Mesendoderm (in vitro differentiated cells): Measurements from ENCODE around the gene NOP58. TPM values are rescaled to one million over a fixed set of nuclear protein-coding genes. Genes with fewer than 3 reads are reported as not detected.
"Not testable (repeated sequence)": the region's sequence is repeated elsewhere in the genome, so short reads cannot be mapped to it uniquely, and the experiment has no call there.

Experiments used
- DNase-seq: peaks from one replicate; pipeline ENCODE4 v3.0.0; 2013
- H2AK5ac ChIP-seq: 2 replicates; pipeline ENCODE4 v1.6.1; 2013; ENCODE audit warnings: low read length, inconsistent platforms
- H2BK120ac ChIP-seq: 2 replicates; pipeline ENCODE4 v1.6.1; 2013; ENCODE audit warnings: low read depth, mild to moderate bottlenecking, low read length, moderate library complexity, mixed read lengths
- H2BK15ac ChIP-seq: replicated peaks from 2 replicates; pipeline ENCODE4 v1.6.1; 2013; ENCODE audit warnings: low read depth, mild to moderate bottlenecking, moderate library complexity
- H2BK5ac ChIP-seq: 2 replicates; pipeline ENCODE4 v1.6.1; 2013; ENCODE audit warnings: low read length, inconsistent platforms
- H3K18ac ChIP-seq: 2 replicates; pipeline ENCODE4 v1.6.1; 2013; ENCODE audit warnings: mild to moderate bottlenecking, low read length, mixed read lengths
- H3K23ac ChIP-seq: one replicate; pipeline ENCODE4 v1.6.1; 2013; ENCODE audit warnings: low read length
- H3K27ac ChIP-seq: 2 replicates; pipeline ENCODE4 v1.5.1; 2013; ENCODE audit warnings: low read depth, mild to moderate bottlenecking, inconsistent platforms, low read length, moderate library complexity
- H3K27me3 ChIP-seq: 2 replicates; pipeline ENCODE4 v1.6.1; 2013; ENCODE audit warnings: low read length, control low read depth, mild to moderate bottlenecking, inconsistent platforms; ENCODE audit not compliant: insufficient read depth, poor library complexity
- H3K36me3 ChIP-seq: 2 replicates; pipeline ENCODE4 v1.6.1; 2013; ENCODE audit warnings: low read length, inconsistent platforms; ENCODE audit not compliant: control insufficient read depth, insufficient read depth
- H3K4ac ChIP-seq: one replicate; pipeline ENCODE4 v1.6.1; 2013; ENCODE audit warnings: low read depth, mild to moderate bottlenecking, low read length, moderate library complexity
- H3K4me1 ChIP-seq: 2 replicates; pipeline ENCODE4 v1.6.1; 2013; ENCODE audit warnings: low read depth, low read length, inconsistent platforms; ENCODE audit not compliant: control insufficient read depth
- H3K4me2 ChIP-seq: 2 replicates; pipeline ENCODE4 v1.6.1; 2013; ENCODE audit warnings: low read length
- H3K4me3 ChIP-seq: 2 replicates; pipeline ENCODE4 v1.5.1; 2013; ENCODE audit warnings: mild to moderate bottlenecking, low read length
- H3K56ac ChIP-seq: one replicate; pipeline ENCODE4 v1.6.1; 2013; ENCODE audit warnings: low read length
- H3K79me1 ChIP-seq: 2 replicates; pipeline ENCODE4 v1.6.1; 2013; ENCODE audit warnings: low read length, inconsistent platforms
- H3K79me2 ChIP-seq: 2 replicates; pipeline ENCODE4 v1.6.1; 2013; ENCODE audit warnings: mild to moderate bottlenecking, low read length; ENCODE audit not compliant: control insufficient read depth, insufficient read depth
- H3K9ac ChIP-seq: 2 replicates; pipeline ENCODE4 v1.6.1; 2013; ENCODE audit warnings: low read length, inconsistent platforms
- H4K5ac ChIP-seq: one replicate; pipeline ENCODE4 v1.6.1; 2013; ENCODE audit warnings: low read length
- H4K8ac ChIP-seq: one replicate; pipeline ENCODE4 v1.6.1; 2013; ENCODE audit warnings: low read depth, mild to moderate bottlenecking, control low read depth, low read length, moderate library complexity
- whole genome bisulfite sequencing: extraction: QIAGEN DNeasy Blood & Tissue Kit; methylation state at CpG from one replicate; pipeline ENCODE4 v1.1.7; 2013; ENCODE audit warnings: low lambda C conversion rate, missing lambda C conversion rate; ENCODE audit not compliant: insufficient coverage; ENCODE audit errors: extremely low coverage; 5-methylcytosine and 5-hydroxymethylcytosine counted together
- polyA plus RNA-seq, 2 experiments: library from polyadenylated mRNA; stranded (reverse); fragments of 200-250 nt; gene quantifications; one replicate each; pipeline ENCODE4 v1.2.3, GENCODE V29; 2013

NOP58 gene, protein sequence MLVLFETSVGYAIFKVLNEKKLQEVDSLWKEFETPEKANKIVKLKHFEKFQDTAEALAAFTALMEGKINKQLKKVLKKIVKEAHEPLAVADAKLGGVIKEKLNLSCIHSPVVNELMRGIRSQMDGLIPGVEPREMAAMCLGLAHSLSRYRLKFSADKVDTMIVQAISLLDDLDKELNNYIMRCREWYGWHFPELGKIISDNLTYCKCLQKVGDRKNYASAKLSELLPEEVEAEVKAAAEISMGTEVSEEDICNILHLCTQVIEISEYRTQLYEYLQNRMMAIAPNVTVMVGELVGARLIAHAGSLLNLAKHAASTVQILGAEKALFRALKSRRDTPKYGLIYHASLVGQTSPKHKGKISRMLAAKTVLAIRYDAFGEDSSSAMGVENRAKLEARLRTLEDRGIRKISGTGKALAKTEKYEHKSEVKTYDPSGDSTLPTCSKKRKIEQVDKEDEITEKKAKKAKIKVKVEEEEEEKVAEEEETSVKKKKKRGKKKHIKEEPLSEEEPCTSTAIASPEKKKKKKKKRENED
- 267 TPM for polyA plus RNA-seq (2013, experiment 1 of 2)
- polyA plus RNA-seq (2013, experiment 2 of 2), result 272 TPM

DNA sequence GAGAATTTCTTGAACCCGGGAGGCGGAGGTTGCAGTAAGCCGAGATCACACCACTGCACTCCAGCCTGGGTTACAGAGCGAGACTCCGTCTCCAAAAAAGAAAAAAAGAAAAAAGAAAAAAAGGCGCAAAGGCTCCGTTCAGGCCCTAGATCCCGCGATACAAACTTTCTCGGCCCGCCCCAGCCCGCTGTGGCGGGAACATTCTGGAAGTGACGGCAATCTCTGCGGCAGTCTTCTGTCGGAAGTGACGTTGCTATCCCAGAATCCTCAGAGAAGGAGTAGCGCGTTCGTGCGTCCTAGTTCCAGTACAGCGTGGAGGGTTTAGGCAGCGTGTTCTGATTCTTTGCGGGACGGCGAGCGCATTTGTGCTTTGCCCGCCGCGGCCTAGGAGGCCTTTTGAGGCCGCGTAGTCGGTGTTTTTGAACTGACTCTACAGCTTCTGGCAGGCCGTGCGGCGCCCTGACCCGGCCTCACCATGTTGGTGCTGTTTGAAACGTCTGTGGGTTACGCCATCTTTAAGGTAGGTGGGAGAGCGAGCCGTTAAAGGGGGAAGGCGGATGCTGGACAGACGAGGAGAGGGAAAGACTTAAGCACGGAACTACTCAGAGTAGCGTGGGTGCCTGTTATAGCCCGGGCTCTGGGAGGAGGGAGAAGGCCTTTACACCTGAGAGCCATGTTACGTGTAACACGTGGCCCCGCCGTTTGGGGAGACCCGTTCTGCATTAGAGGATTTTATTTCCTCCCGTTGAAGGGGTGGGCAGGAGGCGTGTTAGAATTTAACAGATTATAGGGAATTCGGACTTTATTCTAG lies at the start of gene NOP58:
TSS of gene NOP58 (plus strand) at position 297 of the 811 bp plus-strand sequence. CDS start at position 476, 179 bp downstream.
- Histone ChIP-seq H2BK120ac (no peak within 1 kb of the TSS), H2AK5ac (peak within 1 kb of the TSS; percentile 90), H3K4ac (peak within 1 kb of the TSS; percentile 92), H4K5ac (no peak within 1 kb of the TSS), H3K9ac (peak within 1 kb of the TSS; percentile 100), H3K36me3 (no peaks in the 10 kb centered on the region), H2BK5ac (peak within 1 kb of the TSS; percentile 90), H3K56ac (peak within 1 kb of the TSS; percentile 100), H3K79me1 (no peaks in the 10 kb centered on the region), H4K8ac (no peak within 1 kb of the TSS), H3K4me3 (peak within 1 kb of the TSS; percentile 100), H3K18ac (peak within 1 kb of the TSS; percentile 85), H3K4me2 (peak within 1 kb of the TSS; percentile 97), H2BK15ac (no peak within 1 kb of the TSS), H3K4me1 (no peaks in the 10 kb centered on the region), H3K27me3 (no peaks in the 10 kb centered on the region), H3K27ac (peak within 1 kb of the TSS; percentile 61), H3K79me2 (peaks cover 48% of the 10 kb centered on the region), H3K23ac (no peak within 1 kb of the TSS)
- DNase-seq, result peak; percentile 99
- WGBS, result no CpG with 5 or more reads among the region's 54 CpGs

DNA sequence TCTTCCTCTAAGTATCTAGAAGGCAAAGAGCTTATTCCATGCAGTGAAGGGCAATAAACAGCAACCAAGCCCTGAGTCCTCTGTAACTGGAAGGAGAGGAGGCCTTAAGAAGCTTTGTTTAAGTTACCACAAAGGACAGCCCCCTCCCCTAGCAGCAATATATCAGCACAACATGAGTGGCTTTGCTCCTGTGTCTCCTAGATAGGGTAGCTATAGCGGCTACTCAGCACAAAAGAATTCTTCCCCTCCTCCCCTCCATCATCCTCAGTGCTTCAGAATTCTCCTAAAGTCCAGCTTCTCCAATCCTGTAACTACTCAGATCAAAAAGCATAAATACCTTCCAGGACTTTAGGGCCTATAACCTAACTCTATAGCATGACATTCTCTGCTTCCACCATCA lies 43.7 kb upstream of the NOP58 start:
- H2BK120ac ChIP-seq, result no peak overlapping the region
- H4K5ac ChIP-seq, result no peak overlapping the region
- no peak overlapping the region for H3K56ac ChIP-seq
- no peak overlapping the region for H3K4me2 ChIP-seq
- H3K27ac ChIP-seq, result no peak overlapping the region
- no peak overlapping the region for H3K18ac ChIP-seq
- H3K23ac ChIP-seq, result no peak overlapping the region
- no peak overlapping the region for H4K8ac ChIP-seq
- H3K79me2 ChIP-seq, result peaks cover 47% of the 10 kb centered on the region
- H2BK15ac ChIP-seq, result no peak overlapping the region
- peaks cover 8% of the 10 kb centered on the region for H3K79me1 ChIP-seq
- no peaks in the 10 kb centered on the region for H3K36me3 ChIP-seq
- no peak overlapping the region for H3K4me3 ChIP-seq
- H2AK5ac ChIP-seq, result no peak overlapping the region
- no peak overlapping the region for H2BK5ac ChIP-seq
- no peaks in the 10 kb centered on the region for H3K4me1 ChIP-seq
- H3K4ac ChIP-seq, result no peak overlapping the region
- WGBS, result no CpG with 5 or more reads among the region's 1 CpG
- DNase-seq, result peak; percentile 77
- no peak overlapping the region for H3K9ac ChIP-seq
- no peaks in the 10 kb centered on the region for H3K27me3 ChIP-seq

DNA sequence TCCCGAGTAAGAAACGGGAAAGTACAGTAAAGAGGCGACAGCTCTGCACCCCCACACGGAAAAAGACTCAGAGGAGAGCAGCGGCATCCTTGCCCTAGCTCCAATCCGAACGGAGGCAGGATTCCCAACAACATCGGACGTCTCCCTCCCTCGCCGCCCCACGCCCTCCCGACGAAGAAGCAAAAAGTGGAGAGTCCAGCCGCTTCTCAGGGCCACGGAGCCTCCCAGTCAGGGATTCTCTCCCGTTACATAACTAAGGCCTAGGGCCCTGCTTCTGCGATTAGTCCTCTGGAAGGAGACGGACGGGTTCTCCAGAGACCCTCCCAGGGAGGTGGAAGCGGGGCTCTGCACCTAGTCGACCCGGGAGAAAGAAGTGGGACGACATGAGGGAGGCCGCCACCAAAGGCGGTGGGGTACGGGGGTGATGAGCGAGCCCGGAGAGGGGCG lies 27.8 kb upstream of the NOP58 start:
- Histone ChIP-seq H3K9ac (peak overlapping the region; percentile 92), H3K4ac (peak overlapping the region; percentile 73), H3K27ac (peak overlapping the region; percentile 71), H3K18ac (peak overlapping the region; percentile 83), H3K56ac (peak overlapping the region; percentile 95), H3K4me1 (no peaks in the 10 kb centered on the region), H3K79me1 (peaks cover 3% of the 10 kb centered on the region), H2BK5ac (peak overlapping the region; percentile 47), H4K5ac (no peak overlapping the region), H3K36me3 (no peaks in the 10 kb centered on the region), H4K8ac (no peak overlapping the region), H3K4me2 (peak overlapping the region; percentile 91), H3K27me3 (no peaks in the 10 kb centered on the region), H2AK5ac (peak overlapping the region; percentile 57), H2BK120ac (no peak overlapping the region), H3K4me3 (peak overlapping the region; percentile 92), H3K23ac (no peak overlapping the region), H2BK15ac (no peak overlapping the region), H3K79me2 (peaks cover 41% of the 10 kb centered on the region)
- no CpG with 5 or more reads among the region's 30 CpGs for WGBS
- DNase-seq, result peak; percentile 75

DNA sequence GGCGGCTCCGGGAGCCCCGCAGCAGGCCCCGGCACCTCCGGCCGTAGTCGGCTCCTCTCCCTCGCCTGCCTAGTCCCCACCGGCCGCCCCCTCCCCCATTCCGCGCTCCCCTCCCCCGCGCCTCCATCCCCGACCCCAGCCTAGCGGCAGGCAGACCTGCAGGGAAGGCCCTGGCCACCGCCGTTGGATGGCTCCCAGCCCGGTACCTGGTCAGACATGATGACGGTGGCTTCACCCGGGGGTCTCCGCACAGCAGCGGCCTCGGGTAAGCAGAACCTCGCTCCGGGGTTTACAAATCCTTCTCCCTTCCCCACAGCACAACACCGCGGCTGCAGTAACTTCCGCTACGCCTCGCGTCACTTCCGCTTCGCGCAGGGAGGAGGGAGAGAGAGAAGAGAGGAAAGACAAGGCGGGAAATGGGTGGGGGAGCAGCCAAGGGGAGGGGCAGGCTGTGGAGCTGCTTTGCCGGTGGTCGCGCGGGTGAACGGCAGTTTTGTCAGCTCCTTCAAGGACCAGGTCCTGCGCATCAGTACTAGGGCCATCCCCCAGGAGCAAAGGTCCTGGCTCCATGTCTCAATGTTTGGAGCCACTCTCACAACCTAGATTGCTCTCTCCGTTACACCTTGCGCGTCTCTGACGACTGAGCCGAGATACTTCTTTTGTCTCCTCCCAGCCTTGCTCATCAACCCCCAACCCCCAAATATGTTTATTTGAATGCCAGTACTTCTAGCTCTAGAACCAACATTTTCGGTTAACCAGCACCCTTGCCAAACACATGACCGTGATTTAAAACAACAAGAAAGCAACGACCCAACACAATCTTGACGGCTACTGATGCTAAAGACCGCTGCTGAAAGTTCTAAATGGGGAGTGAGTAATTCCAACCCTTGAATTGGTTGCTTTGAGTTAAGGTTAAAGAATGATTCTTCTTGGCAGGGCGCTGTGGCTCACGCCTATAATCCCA lies 27.0 kb upstream of the NOP58 start, which contains the start of gene SUMO1:
TSS of gene SUMO1 (minus strand) at position 364 of the 964 bp plus-strand sequence. CDS start at position 218, 146 bp downstream.
- peak within 1 kb of the TSS; percentile 87 for H4K5ac ChIP-seq
- H3K4ac ChIP-seq, result peak within 1 kb of the TSS; percentile 73
- H3K79me1 ChIP-seq, result no peaks in the 10 kb centered on the region
- no CpG with 5 or more reads among the region's 54 CpGs for WGBS
- no peaks in the 10 kb centered on the region for H3K27me3 ChIP-seq
- peak within 1 kb of the TSS; percentile 95 for H3K9ac ChIP-seq
- H3K4me3 ChIP-seq, result peak within 1 kb of the TSS; percentile 92
- no peak within 1 kb of the TSS for H4K8ac ChIP-seq
- DNase-seq, result peak; percentile 98
- H2BK15ac ChIP-seq, result no peak within 1 kb of the TSS
- H3K4me2 ChIP-seq, result peak within 1 kb of the TSS; percentile 98
- H3K27ac ChIP-seq, result peak within 1 kb of the TSS; percentile 82
- no peaks in the 10 kb centered on the region for H3K4me1 ChIP-seq
- H2BK120ac ChIP-seq, result no peak within 1 kb of the TSS
- H2BK5ac ChIP-seq, result peak within 1 kb of the TSS; percentile 90
- H3K18ac ChIP-seq, result peak within 1 kb of the TSS; percentile 83
- H3K36me3 ChIP-seq, result no peaks in the 10 kb centered on the region
- peaks cover 36% of the 10 kb centered on the region for H3K79me2 ChIP-seq
- peak within 1 kb of the TSS; percentile 30 for H3K23ac ChIP-seq
- peak within 1 kb of the TSS; percentile 99 for H3K56ac ChIP-seq
- peak within 1 kb of the TSS; percentile 57 for H2AK5ac ChIP-seq

DNA sequence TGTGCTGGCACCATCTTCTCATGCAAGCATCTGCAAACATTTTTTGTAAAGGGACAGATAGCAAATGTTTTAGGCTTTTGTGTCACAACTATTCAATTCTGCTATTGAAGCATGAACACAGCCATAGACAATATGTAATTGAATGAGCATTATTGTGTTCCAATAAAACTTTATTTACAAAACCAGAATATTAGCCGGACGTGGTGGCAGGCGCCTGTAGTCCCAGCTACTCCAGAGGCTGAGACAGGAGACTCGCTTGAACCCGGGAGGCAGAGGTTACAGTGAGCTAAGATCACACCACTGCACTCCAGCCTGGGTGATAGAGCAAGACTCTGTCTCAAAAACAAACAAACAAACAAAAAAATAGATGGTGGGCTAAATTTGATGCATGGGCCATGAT lies 17.9 kb upstream of the NOP58 start:
- not testable (repeated sequence) for H3K4ac ChIP-seq, H3K27ac ChIP-seq, H4K8ac ChIP-seq, H2AK5ac ChIP-seq, H3K18ac ChIP-seq, H3K4me1 ChIP-seq, H2BK5ac ChIP-seq, H3K4me3 ChIP-seq, H3K9ac ChIP-seq, H3K27me3 ChIP-seq, H3K79me2 ChIP-seq, H2BK15ac ChIP-seq, H2BK120ac ChIP-seq, H3K23ac ChIP-seq, H3K4me2 ChIP-seq, H3K79me1 ChIP-seq, H4K5ac ChIP-seq, DNase-seq, H3K36me3 ChIP-seq, H3K56ac ChIP-seq
- no CpG with 5 or more reads among the region's 5 CpGs for WGBS
